HT1080 (cell line): ENCODE data around the gene NEGR1. TPM values are rescaled to one million over a fixed set of nuclear protein-coding genes. Genes with fewer than 3 reads are reported as not detected.

Source experiments
- DNase-seq: peaks from one replicate; pipeline ENCODE4 v3.0.0-alpha.2; 2015; ENCODE audit warnings: low read depth
- total RNA-seq: library from RNA; depleted of rRNA; stranded (reverse); fragments of >200 nt; shearing (Covaris generic); gene quantifications from 2 replicates; pipeline ENCODE4 v1.2.3, GENCODE V29; 2014

The NEGR1 gene
- total RNA-seq, 1 experiment from 2014 or later, result 2.0 TPM

DNA sequence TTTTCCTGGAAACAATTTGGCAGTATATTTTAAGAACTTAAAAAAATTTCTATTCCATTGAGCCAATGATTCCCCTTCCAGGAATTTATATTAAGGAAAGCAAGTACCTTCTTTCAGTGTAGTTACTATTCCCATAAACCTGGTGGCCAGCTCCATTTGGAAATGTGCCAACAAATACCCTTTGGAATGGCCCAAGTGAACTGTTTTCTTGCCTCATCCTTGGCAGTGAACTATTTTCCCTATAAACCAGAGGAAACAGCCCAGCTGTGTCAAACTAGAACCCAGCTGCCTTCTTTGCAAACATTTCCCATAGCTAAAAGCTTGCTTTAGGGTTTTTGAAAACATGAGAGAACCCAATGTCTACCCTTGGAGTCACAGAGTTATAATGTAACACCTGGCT, 496.9 kb downstream of the NEGR1 start:
- no peak for DNase-seq

DNA sequence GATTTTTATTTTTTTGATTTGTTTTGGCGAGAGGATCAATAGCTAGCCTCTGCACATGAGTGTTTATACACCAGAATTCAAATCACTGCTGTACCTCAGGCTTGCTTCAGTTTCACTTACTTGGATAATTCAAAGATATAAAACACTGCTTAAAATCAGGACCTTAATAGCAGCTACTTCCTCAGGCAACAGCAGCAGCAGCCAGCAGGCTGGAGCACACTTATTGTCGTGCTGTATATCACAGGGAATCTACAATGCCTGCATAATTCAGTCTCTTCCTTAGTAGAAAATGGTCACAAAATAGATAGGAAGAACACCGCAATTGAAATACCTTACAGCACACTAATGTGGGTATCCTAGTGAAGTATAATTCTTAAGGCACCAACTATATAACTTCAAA, 497.3 kb downstream of the NEGR1 start:
- DNase-seq, result no peak

DNA sequence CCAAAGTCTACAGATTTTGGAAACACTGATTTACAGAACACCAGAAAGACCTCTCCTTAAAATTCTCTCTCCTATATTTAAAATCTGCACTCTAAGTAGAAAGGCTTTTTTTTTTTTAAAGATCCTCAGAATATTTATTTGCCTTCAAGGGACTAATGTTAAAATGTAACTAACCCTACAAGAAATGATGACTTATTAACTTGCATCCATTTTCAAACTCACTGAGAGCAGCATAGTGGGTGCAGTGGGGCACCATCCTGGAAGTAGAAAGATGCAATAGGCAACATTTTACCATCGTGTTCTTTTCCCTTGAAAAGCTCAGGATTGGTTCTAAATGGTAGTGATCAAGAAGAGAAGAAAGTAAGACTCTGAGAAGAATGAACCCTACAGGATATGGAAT, 498.1 kb downstream of the NEGR1 start:
- no peak for DNase-seq

DNA sequence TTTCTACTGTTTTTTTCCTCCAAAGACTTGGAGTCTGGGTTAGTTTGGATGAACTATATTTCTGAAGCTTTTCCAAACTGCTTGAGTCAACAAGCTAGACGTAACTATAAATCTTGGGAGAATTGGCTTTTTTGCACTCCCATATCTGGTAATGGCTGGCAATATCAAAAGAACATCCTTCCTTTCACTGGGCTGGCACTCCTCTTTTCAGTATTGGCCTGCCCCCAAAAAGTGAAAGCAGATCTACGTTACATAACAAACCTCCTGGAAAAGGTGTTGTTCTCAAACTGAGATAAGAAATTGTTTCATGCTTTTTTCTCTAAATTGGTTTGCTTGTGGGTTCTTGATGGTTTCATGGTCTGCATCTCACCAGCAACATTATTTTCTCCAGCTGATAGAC, 499.3 kb downstream of the NEGR1 start:
- no peak for DNase-seq

DNA sequence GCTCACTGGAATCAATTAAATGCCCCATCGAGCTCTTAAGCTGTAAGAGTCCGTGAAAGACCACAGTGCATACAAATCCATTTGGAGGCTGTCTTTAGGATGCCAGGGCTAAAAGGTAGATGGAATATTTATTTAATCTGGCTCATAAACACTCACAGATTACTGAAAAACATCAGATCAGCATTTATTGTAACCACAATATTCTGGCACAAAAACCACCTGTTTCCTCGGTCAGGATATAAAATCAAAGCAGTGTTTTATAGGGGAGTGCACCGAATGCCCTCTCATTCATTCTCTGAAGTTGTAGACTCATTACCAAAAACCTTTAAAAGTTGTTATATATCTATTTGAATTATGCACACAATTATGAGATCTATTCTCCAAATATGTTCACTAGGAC, 500.9 kb downstream of the NEGR1 start:
- DNase-seq, result no peak

DNA sequence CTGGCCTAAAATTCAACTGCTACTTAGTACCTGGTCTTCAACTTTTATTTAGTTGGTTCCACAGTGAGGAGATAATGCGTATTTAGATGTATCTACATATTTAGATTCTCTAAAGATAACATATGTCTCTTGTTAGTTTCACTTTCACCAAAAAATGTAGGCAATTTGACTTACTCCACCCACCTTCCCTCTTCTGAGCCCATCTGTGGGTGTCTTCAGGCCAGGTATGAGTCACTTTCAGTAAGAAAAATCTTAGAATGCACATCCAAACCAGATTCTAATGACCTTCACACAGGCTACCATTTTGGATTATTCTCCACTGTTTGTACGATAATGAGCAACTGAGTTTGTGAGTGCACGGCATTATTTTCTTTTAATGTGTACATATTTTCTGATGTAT, 501.7 kb downstream of the NEGR1 start:
- DNase-seq, result peak; percentile 52

DNA sequence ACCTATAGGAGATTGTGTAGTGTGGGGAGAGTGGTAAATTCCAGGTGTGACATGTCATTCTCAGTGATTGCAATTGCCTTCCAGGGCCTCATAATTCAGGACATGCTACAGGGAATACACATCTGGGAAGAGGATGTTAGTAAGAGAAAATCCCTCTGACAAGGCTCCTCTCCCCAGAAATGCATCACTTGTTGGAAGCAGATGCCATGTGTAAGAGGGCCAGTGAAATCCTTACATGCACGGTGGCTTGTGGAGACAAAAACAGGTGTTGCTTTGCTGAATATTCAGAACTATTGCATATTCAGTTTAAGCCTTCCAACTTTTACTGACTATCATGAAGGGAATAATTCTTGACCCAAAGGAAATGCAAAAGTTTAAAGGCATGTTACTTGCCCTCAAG, 503.4 kb downstream of the NEGR1 start:
- DNase-seq, result no peak

DNA sequence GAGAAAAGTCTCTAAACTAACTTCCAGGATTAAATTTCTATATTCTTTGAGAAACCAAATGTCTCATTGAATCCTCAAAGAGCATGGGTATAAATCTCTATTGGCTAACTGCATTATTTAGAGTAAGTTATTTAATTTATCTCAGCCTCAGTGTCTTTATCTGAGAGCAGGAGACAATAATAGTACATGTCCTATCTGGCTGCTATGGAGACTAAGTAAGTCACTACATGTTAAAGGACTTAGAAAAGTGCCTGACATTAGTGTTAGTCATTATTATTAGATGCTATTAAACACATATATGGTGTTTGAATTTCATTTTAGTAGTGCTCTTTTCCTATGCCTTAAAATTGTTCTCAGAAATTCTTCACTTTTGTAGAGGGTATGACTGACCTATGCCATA, 505.2 kb downstream of the NEGR1 start:
- DNase-seq, result no peak

DNA sequence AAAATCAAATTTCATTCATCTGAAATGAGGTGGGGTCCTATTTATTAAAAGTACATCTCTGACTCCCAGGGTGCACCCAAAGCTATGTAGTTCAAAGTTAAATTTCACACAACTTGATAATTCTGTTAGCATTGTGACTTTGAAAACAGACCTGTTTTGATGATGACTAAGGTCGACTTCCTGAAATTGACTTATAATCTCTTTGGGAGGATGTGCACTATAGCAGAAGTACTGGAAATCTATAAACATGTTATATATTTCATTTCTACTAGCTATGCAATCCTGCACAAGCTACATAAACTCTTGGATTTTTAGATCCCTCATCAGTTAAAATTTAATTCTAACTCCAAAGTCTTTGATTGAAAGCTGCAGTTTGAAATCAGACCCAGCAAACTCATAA, 507.6 kb downstream of the NEGR1 start:
- no peak for DNase-seq

DNA sequence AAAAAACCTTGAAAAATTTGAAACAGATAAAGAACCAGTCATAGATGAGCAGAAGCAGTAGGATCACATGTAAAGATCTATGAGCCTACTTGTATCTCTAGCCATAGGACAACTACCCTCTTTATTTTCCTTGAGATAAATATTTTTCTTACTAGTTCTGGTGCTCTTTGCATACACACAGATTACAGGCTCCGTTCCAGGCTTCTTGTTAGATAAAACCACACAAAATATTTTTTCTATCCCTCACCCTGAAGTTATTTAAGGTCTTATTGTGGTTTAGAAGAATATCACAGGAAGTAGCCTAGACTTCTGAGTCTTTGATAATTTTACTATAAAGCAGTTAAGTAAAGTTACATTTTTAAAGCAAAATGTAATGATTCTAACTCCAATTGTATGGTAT, 512.2 kb downstream of the NEGR1 start:
- peak; percentile 21 for DNase-seq

DNA sequence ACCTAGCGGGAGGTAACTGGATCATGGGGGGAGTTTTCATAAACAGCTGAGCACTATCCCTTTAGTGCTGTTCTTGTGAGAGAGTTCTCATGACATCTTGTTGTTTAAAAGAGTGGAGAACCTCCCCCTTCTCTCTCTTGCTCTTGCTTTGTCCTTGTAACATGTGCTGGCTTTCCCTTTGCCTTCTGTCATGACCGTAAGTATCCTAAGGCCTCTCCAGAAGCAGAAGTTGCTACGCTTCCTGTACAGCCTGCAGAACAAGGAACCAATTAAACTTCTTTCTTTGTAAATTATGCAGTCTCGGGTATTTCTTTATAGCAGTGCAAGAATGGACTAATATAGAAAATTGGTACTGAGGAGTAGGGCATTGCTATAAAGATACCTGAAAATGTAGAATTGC, 515.6 kb downstream of the NEGR1 start:
- DNase-seq, result no peak

DNA sequence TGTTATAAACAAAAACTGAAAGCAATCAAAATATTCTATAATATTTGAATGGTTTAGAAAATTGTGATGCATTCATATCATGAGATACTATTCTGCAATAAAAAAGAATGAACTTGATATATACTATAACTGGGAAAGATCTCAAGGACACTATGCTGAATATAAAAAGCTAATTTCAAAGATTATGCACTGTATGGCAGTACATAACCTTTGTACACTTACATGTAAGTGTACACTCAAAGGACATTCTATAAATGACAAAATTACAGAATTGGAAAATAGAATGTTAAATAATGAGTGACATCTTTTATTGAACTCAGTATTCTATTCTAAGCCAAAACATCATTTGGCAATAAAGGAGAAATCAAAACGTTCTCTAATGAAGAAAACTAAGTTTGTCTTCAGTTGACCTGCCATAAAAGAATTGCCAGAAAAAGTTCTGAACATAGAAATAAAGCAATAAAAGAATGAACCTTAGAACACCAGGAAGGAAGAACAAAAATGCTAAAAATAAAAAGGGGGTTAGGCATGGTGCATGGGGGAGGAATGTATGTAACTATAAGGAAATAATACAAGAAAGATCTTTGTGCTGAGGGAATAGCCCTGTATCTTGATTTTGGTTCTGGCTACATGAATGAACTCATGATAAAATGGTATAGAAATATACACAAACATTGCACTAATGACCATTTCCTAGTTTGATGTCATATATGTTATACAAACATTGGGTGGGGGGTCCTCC, 519.7 kb downstream of the NEGR1 start:
- no peak for DNase-seq

DNA sequence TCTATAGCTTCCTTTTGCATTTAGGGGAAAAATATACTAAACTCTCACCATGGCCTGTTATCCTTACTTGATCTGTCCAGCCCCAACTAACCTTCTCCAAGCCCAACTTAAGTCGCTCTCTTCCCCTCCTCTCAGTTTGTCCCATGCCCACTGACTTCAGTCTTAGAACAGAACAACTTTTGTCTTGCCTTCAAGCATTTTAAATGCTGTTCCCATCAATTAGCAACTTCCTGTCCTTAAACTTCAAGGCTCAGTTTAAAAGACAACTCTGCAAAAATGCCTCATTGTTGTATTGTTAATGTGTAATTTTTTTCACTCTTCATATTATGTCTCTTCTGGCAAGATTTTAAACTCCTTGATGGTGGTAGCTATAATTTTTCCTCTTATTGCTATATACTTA, 526.9 kb downstream of the NEGR1 start:
- DNase-seq, result no peak

DNA sequence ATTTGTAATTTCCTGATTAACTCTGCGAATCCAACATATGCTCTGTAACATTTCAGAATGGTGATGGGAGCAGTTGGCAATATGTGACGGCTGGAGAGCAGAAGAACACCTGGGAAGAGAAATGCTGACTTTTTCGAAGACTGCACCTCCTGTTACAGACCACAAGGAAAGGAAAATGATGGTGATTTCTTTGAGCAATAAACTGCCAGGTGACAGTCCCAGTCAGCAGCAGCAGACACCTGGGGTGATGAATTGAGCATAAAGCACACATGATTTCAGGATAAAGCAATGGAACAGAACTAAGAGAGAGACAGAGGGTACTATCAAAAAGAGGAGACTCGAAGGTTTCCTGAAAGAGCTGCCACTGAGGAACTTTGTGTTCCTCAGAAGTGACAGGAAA, 528.6 kb downstream of the NEGR1 start:
- no peak for DNase-seq

DNA sequence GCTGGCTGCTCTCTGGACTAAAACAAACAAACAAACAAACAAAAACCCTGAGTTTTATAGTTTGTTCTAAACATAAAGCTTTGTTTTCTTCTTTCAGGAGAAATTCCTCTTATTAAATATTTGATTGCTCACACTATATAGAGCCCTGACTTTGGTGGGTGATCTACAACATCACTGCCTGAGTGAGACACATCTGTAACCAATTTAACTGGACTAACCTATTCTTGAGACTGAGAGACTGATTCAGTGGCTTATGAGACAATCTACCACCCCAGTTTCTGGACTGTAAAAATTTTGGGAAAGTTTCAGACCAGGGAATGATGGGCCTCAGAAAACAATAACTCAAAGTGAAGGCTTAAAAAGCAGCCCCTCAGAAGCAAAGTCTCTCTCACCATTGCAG, 537.0 kb downstream of the NEGR1 start:
- DNase-seq, result no peak

DNA sequence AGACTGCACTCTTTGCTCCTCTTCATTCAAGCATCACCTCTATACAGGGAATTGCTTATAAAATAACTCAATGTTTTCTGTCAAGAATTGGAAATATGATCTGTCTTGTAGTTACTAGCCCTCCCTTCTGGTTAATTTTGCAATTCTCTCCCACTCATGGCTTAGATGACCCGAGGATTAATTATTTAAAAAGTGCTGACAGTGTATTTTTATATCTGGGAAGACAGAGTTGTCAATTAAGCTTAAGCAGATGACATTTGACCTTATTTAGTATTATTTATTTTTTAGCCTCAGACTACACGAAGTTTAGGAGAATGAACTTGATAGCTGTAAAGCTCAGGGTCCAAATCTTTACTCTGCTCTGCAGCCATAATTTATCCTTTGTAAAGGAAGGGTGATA, 538.5 kb downstream of the NEGR1 start:
- no peak for DNase-seq

DNA sequence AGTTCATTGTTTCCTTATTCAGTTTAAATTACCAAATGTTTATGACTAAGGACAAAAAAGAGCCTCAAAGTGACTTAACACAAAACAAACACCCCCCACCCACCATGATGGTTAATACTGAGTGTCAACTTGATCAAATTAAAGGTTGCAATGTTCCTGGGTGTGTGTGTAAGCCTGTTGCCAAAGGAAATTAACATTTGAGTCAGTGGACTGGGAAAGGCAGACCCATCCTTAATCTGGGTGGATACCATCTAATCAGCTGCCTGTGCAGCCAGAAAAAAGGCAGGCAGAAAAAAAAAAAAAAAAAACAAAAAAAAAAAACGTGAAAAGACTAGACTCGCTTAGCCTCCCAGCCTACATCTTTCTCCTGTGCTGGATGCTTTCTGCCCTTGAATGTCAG, 543.4 kb downstream of the NEGR1 start:
- no peak for DNase-seq

DNA sequence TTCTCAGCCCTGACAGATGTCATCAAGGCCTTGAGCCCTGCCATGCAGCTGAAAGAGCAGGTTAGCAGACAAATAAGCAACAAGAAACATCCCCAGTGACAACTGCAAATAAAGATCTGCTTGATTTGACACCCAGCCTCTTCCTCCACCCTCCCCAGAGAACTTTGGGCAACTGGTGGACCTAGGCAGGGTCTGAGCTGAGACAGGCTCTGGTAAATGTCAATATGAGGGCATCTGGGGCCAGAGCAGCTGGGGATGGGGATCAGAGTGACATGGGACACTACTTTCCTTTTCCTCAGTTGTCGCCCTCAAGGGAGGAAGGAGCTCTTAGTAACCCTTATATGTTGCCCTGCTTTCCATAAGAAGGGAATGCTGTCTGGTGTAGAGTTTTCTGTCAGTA, 544.1 kb downstream of the NEGR1 start:
- no peak for DNase-seq

DNA sequence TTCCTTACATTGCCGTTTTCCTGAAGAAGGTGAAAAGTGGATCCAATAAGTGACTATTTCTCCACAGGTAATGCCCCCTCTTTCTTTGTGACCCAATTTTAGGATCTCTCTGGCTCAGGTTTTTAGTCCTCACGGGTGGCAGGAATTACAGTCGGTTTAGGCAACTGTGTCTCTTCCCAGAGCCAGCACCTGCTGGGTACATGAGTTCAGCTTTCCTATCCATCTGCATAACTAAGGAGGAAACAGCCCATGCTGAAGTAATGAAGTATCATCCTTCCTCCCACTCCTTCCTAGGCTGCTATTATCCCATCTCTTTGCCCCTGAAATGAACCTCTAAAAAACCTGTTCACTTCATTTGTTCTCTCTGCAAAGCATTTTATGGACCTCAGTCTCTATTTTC, 544.6 kb downstream of the NEGR1 start:
- DNase-seq, result no peak

DNA sequence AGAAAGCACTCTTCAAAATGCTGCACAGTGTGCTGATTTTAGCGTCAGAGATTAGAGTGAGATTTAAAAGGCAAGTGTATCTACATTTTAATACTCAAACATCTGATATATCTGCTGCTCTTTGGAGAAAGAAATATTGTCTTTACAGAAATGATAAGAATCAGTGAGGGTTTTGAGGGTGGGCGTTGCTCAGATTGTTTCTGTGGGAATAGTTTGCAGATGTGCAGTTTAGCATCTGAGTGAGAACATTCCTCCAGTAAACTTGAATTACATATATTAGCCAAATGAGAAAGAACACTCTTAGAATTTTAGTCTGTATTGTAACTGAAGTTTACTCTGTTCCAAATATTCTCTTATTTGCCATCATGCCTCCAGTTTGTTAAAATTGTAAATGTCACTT, 549.2 kb downstream of the NEGR1 start:
- no peak for DNase-seq

DNA sequence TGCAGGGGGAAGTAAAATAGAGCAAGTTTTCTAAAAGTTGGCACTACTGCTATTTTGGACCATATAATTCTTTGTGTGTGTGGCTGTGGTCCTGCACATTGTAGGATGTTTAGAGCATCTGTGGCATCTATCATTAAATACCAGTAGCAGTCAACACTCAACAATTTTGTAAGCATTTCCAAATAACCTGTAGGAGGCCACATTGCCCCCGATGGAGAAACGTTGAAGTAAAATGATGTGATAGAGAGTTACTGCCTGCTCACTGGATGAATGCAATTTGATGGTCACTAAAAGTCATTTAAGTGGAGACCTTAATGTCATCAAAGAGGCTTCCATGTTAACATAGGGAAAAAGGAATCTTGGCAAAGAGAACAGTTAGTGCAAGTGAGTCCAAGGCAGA, 560.8 kb downstream of the NEGR1 start:
- no peak for DNase-seq

DNA sequence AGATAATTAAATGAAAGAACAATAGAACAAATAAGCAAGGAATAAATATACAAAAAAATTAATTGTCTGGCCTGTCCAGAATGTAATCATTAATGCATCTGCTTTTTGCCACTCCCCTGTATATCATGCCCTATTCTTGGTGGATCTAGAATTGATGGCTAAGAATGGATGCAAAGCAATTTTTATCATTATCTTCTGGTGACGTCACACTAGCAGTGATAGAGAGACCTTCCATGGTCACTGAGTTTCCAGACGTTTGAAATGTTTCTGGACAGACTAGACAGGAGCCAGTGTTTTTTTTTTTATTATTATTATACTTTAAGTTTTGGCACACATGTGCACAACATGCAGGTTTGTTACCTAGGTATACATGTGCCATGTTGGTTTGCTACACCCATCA, 563.0 kb downstream of the NEGR1 start:
- no peak for DNase-seq

DNA sequence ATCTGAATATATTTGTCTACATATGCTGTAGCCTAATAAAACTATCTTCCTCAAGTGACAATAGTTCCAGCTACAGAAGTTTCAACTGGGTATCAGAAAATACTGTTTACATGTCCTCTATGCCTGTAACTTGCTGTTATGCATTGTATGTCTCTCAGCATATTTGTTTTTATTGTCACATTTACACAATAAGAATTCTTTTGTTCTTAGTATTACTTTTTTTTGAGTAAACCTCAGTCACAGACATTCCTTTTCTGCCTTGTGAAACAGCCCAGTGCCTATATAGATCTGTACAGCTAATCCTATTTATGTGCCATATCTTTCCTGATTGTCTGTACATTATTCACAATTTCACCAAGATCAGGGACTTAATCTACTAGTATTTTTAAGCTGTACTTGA, 565.2 kb downstream of the NEGR1 start:
- DNase-seq, result no peak

DNA sequence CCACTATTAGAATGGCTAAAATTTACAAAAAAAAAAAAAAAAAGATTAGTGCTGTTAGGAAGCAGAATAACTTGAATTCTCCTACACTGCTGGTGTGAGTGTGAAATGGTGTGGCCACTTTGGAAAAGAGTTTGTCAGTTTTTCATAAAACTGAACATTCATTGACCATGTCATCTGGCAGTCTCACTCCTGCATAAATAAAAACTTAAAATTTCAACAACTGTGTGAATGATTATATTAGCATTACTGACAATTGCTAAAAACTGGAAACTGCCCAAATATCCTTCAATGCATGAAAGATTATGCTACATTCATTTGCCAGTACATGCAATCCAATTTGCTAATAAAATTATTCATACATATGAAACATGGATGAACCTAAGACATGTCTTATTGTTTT, 570.9 kb downstream of the NEGR1 start:
- no peak for DNase-seq
